Left renal pelvis (tissue), 4 donors: ENCODE measurements around the gene CFI. TPM values are rescaled to one million over a fixed set of nuclear protein-coding genes. Genes with fewer than 3 reads are reported as not detected.
A peak's percentile ranks its signal among the peaks of the same experiment; 100 is the strongest.

Source experiments
- DNase-seq, 4 donors: peaks; one replicate each; pipeline ENCODE4 v3.0.0-alpha.2; 2013; ENCODE audit warnings: low read depth in 4 of 4, low spot score in 3 of 4
- polyA plus RNA-seq, 4 donors: library from polyadenylated mRNA; unstranded; fragments of 120-200 nt; gene quantifications; one replicate each; pipeline ENCODE4 v1.2.1, GENCODE V29; 2013; ENCODE audit not compliant: insufficient read length in 4 of 4

CFI gene
- polyA plus RNA-seq, 4 donors: 71.2 to 87.0 (median 80.1) TPM

GRCh38 chr4:109735566-109736365 is 66.0 kb downstream of the CFI start:
- DNase-seq: no peak

GRCh38 chr4:109733728-109734127 is 68.1 kb downstream of the CFI start:
- DNase-seq: no peak

GRCh38 chr4:109730619-109731545 is 70.9 kb downstream of the CFI start:
- DNase-seq: no peak

GRCh38 chr4:109729718-109730618 is 71.8 kb downstream of the CFI start, which contains the start of gene PLA2G12A:
Gene PLA2G12A (minus strand): TSS chr4:109730070. CDS start chr4:109729809, 261 bp downstream.
- peak; percentile 48 to 67 (median 60) for DNase-seq

GRCh38 chr4:109729117-109729717 is 72.6 kb downstream of the CFI start:
- DNase-seq: peak in 3 of 4 donors; percentile 9 to 18 (median 10)

- DNase-seq: no peak
These were observed 73.4 kb downstream of the CFI start for GRCh38 chr4:109728385-109728784.

- no peak for DNase-seq
These were observed 78.7 kb downstream of the CFI start for GRCh38 chr4:109723110-109723509.

- DNase-seq: no peak
These were observed 79.4 kb downstream of the CFI start for GRCh38 chr4:109722357-109722756.

GRCh38 chr4:109721033-109721432 is 80.8 kb downstream of the CFI start:
- DNase-seq: no peak

- DNase-seq: no peak
These were observed 82.2 kb downstream of the CFI start for GRCh38 chr4:109719604-109720003.

- DNase-seq: no peak
These were observed 83.0 kb downstream of the CFI start for GRCh38 chr4:109718759-109719158.

- DNase-seq: no peak
These were observed 88.3 kb downstream of the CFI start for GRCh38 chr4:109713500-109713899.

- no peak for DNase-seq
These were observed 92.8 kb downstream of the CFI start for GRCh38 chr4:109708990-109709389.

- no peak for DNase-seq
These were observed 93.4 kb downstream of the CFI start for GRCh38 chr4:109708435-109708834.

GRCh38 chr4:109703664-109704361 is 98.0 kb downstream of the CFI start:
- peak in 2 of 4 donors; percentile 19 to 21 for DNase-seq

GRCh38 chr4:109702950-109703663 is 98.7 kb downstream of the CFI start, which contains the start of gene CASP6:
Gene CASP6 (minus strand): TSS chr4:109703445. CDS start chr4:109703395, 50 bp downstream.
- DNase-seq: peak; percentile 49 to 68 (median 60)

GRCh38 chr4:109701566-109702410 is 100.0 kb downstream of the CFI start:
- peak in 2 of 4 donors; percentile 3 to 19 for DNase-seq
